OCI-LY7 (cell line): ENCODE data around the gene ELK3. TPM values are rescaled to one million over a fixed set of nuclear protein-coding genes. Genes with fewer than 3 reads are reported as not detected.

Experiments
- BruUV-seq: library from RNA; stranded (reverse); fragments of 400-500 nt; replicated peaks from 2 replicates; lab custom pipeline; 2021; lab: Mats Ljungman, UMichigan
- CTCF ChIA-PET: fragments of 300-600 bp; sonication (Branson Sonifier 250); formaldehyde crosslinking; loops from one replicate; lab custom pipeline; 2022; ENCODE audit warnings: antibody characterized with exemption; ENCODE audit not compliant: unreplicated experiment; lab: Charles Lee
- POLR2A ChIA-PET: fragments of 300-600 bp; sonication (Branson Sonifier 250); formaldehyde crosslinking; loops from one replicate; lab custom pipeline; 2022; ENCODE audit warnings: antibody characterized with exemption; lab: Charles Lee
- DNase-seq: peaks from one replicate; pipeline ENCODE4 v3.0.0-alpha.2; 2015; ENCODE audit warnings: low spot score
- H2AFZ ChIP-seq: fragments of 200-600 bp; sonication (generic), shearing (Covaris generic); 2 replicates; pipeline ENCODE4 v1.6.1; 2014; ENCODE audit warnings: mild to moderate bottlenecking, antibody characterized with exemption, low read length, moderate library complexity
- H3K27ac ChIP-seq: fragments of 200-600 bp; sonication (generic); 2 replicates; pipeline ENCODE4 v1.5.1; 2014; ENCODE audit warnings: mixed run types, low read depth, mild to moderate bottlenecking, moderate library complexity, low read length, inconsistent platforms; ENCODE audit not compliant: poor library complexity, severe bottlenecking
- H3K36me3 ChIP-seq: fragments of 200-600 bp; sonication (generic); 2 replicates; pipeline ENCODE4 v1.6.1; 2014; ENCODE audit warnings: mild to moderate bottlenecking, antibody characterized with exemption, low read length, moderate library complexity, mixed read lengths; ENCODE audit not compliant: insufficient read depth
- H3K4me1 ChIP-seq: fragments of 200-600 bp; sonication (generic); 2 replicates; pipeline ENCODE4 v1.5.1; 2014; ENCODE audit warnings: mild to moderate bottlenecking, low read length; ENCODE audit not compliant: insufficient read depth, poor library complexity, severe bottlenecking
- H3K4me2 ChIP-seq: fragments of 200-600 bp; sonication (generic); 2 replicates; pipeline ENCODE4 v1.6.1; 2014; ENCODE audit warnings: mild to moderate bottlenecking, low read length
- H3K4me3 ChIP-seq: fragments of 200-600 bp; sonication (generic); 2 replicates; pipeline ENCODE4 v1.5.1; 2014; ENCODE audit warnings: mild to moderate bottlenecking, low read depth, low read length; ENCODE audit not compliant: poor library complexity, severe bottlenecking
- H3K79me2 ChIP-seq: fragments of 200-600 bp; sonication (generic); 2 replicates; pipeline ENCODE4 v1.6.1; 2016; ENCODE audit warnings: low read depth, mild to moderate bottlenecking, low read length, moderate library complexity, mixed read lengths; ENCODE audit not compliant: insufficient read depth
- H3K9me2 ChIP-seq: fragments of 200-600 bp; sonication (generic); 2 replicates; pipeline ENCODE4 v1.6.1; 2016; ENCODE audit warnings: mild to moderate bottlenecking, low read length, mixed read lengths; ENCODE audit not compliant: insufficient read depth
- H3K9me3 ChIP-seq: fragments of 200-600 bp; sonication (generic); 2 replicates; pipeline ENCODE4 v1.6.1; 2014; ENCODE audit warnings: mild to moderate bottlenecking, mixed run types, low read length, mixed read lengths
- H4K20me1 ChIP-seq: fragments of 200-600 bp; sonication (generic); 2 replicates; pipeline ENCODE4 v1.6.1; 2014; ENCODE audit warnings: mild to moderate bottlenecking, antibody characterized with exemption, low read length, moderate library complexity, mixed read lengths; ENCODE audit not compliant: insufficient read depth
- CTCF ChIP-seq: fragments of 200-600 bp; sonication (generic); conservative IDR thresholded peaks from 2 replicates; pipeline ENCODE4 v1.5.1; 2014; ENCODE audit warnings: mild to moderate bottlenecking, antibody characterized with exemption, low read length, moderate library complexity, mixed read lengths
- EZH2phosphoT487 ChIP-seq: fragments of 200-600 bp; sonication (generic); IDR thresholded peaks from 2 replicates; pipeline ENCODE4 v1.6.1; 2018; ENCODE audit warnings: low read depth, borderline replicate concordance, mild to moderate bottlenecking, mixed run types, antibody characterized with exemption, low read length, moderate library complexity, mixed read lengths
- intact Hi-C: fragments of 100-400 bp; cut with micrococcal nuclease; formaldehyde crosslinking; loops from one replicate; pipeline ENCODE4 v1.10.0; 2022; ENCODE audit not compliant: unreplicated experiment
- total RNA-seq, 2 experiments: library from RNA; depleted of rRNA in 1 of 2; stranded (reverse); fragments of >200 nt in 1 of 2; shearing (Covaris generic) in 1 of 2; gene quantifications; 2 replicates each; pipeline ENCODE4 v1.2.3, GENCODE V29; 2014 to 2022

The ELK3 gene
- total RNA-seq, 2 experiments from 2014 or later = 1.9 to 4.2 TPM

- Histone ChIP-seq H3K9me3 (no peaks in the 10 kb centered on the region), H3K36me3 (no peaks in the 10 kb centered on the region), H3K79me2 (no peaks in the 10 kb centered on the region), H2AFZ (no peak overlapping the region), H3K4me2 (no peak overlapping the region), H4K20me1 (no peaks in the 10 kb centered on the region), H3K27ac (no peak overlapping the region), H3K9me2 (no peaks in the 10 kb centered on the region), H3K4me1 (no peaks in the 10 kb centered on the region), H3K4me3 (no peak overlapping the region)
- BruUV-seq = no TSS peak
- ChIA-PET POLR2A (interaction anchor here (0.6 to 1.2 kb wide), 2 partner anchors 38 to 193 kb away, joined by 5 read pairs; partner anchors contain the start of gene LTA4H), CTCF (no interaction called here)
- intact Hi-C loops = no loop called here
- no peak for TF ChIP-seq EZH2phosphoT487
- no peak for TF ChIP-seq CTCF
- DNase-seq = no peak
Observed at GRCh38 chr12:96228566-96229248, 34.5 kb downstream of the ELK3 start.

- Histone ChIP-seq H3K27ac (no peak overlapping the region), H3K79me2 (no peaks in the 10 kb centered on the region), H3K9me3 (no peaks in the 10 kb centered on the region), H3K36me3 (no peaks in the 10 kb centered on the region), H3K4me2 (no peak overlapping the region), H3K4me3 (no peak overlapping the region), H4K20me1 (no peaks in the 10 kb centered on the region), H2AFZ (no peak overlapping the region), H3K9me2 (no peaks in the 10 kb centered on the region), H3K4me1 (no peaks in the 10 kb centered on the region)
- no peak for DNase-seq
- ChIA-PET POLR2A (no interaction called here), CTCF (no interaction called here)
- intact Hi-C loops = no loop called here
- BruUV-seq = no TSS peak
- TF ChIP-seq CTCF (no peak), EZH2phosphoT487 (no peak)
Observed at GRCh38 chr12:96230646-96231045, 36.5 kb downstream of the ELK3 start.

- no TSS peak for BruUV-seq
- no peaks in the 10 kb centered on the region for H3K4me1 ChIP-seq
- H3K4me2 ChIP-seq = no peak overlapping the region
- intact Hi-C loops = no loop called here
- DNase-seq = no peak
- no peak overlapping the region for H3K27ac ChIP-seq
- H3K79me2 ChIP-seq = no peaks in the 10 kb centered on the region
- H4K20me1 ChIP-seq = no peaks in the 10 kb centered on the region
- no peak overlapping the region for H3K4me3 ChIP-seq
- no peak overlapping the region for H2AFZ ChIP-seq
- ChIA-PET POLR2A (interaction anchor here (1.0 kb wide), 1 partner anchor 17 kb away, joined by 3 read pairs; no protein-coding TSS in a partner anchor), CTCF (no interaction called here)
- H3K9me3 ChIP-seq = no peaks in the 10 kb centered on the region
- no peaks in the 10 kb centered on the region for H3K9me2 ChIP-seq
- no peaks in the 10 kb centered on the region for H3K36me3 ChIP-seq
- TF ChIP-seq EZH2phosphoT487 (no peak), CTCF (no peak)
Observed at GRCh38 chr12:96233168-96233567, 39.0 kb downstream of the ELK3 start.
